ENCODE measurements around the gene LTBP1.

GRCh38 chr2:33100921-33101320 lies 154.2 kb downstream of the LTBP1 start:
- TF ChIP-seq POLR2A (IDR thresholded peaks at IDR 0.05; ENCODE audit: low read length), result no peak
- TF ChIP-seq EP300 (IDR thresholded peaks at IDR 0.05), result no peak
- TF ChIP-seq CTCF (IDR thresholded peaks at IDR 0.05), result no peak
- no peak for TF ChIP-seq EHF (CRISPR knock-in tag; IDR thresholded peaks at IDR 0.05)
- TF ChIP-seq RAD21 (conservative IDR thresholded peaks at IDR 0.05 in 1 of 2, IDR thresholded peaks at IDR 0.05 in 1 of 2), result no peak
- TF ChIP-seq MYC (IDR thresholded peaks at IDR 0.05; ENCODE audit: borderline replicate concordance, low read length), result no peak
- no peak for TF ChIP-seq POLR2AphosphoS2 (conservative IDR thresholded peaks at IDR 0.05; ENCODE audit: low read length)
- TF ChIP-seq REST (IDR thresholded peaks at IDR 0.05), result no peak
- no peak for TF ChIP-seq MAZ (IDR thresholded peaks at IDR 0.05; ENCODE audit: borderline replicate concordance, low read depth, low read length)
- TF ChIP-seq KDM1A (IDR thresholded peaks at IDR 0.05; ENCODE audit: low read depth), result no peak
